HFF-Myc (cell line): Measurements from ENCODE around the gene MIPOL1.
"Not testable (repeated sequence)": the region's sequence is repeated elsewhere in the genome, so short reads cannot be mapped to it uniquely, and the experiment has no call there.

Experiments used
- DNase-seq: peaks from one replicate; pipeline ENCODE4 v3.0.0-alpha.2; 2011; ENCODE audit warnings: low read depth; ENCODE audit errors: extremely low read depth
- H3K4me3 ChIP-seq: replicated peaks from 2 replicates; pipeline ENCODE4 v1.5.1; 2011; ENCODE audit warnings: low read depth, mild to moderate bottlenecking, control low read depth, low read length
- CTCF ChIP-seq: IDR thresholded peaks from 2 replicates; pipeline ENCODE4 v1.5.1; 2012; ENCODE audit warnings: mild to moderate bottlenecking, low read depth, low read length, control low read depth; ENCODE audit errors: missing control alignments

MIPOL1 gene

GRCh38 chr14:37285220-37285619 is 87.5 kb downstream of the MIPOL1 start:
- no peak overlapping the region for H3K4me3 ChIP-seq
- no peak for TF ChIP-seq CTCF
- no peak for DNase-seq

- no peak overlapping the region for H3K4me3 ChIP-seq
- no peak for TF ChIP-seq CTCF
- DNase-seq: no peak
These were observed 92.0 kb downstream of the MIPOL1 start for GRCh38 chr14:37289688-37290087.

- DNase-seq, H3K4me3 ChIP-seq: not testable (repeated sequence)
These were observed 97.5 kb downstream of the MIPOL1 start for GRCh38 chr14:37295262-37295661.

GRCh38 chr14:37311252-37311651 is 113.5 kb downstream of the MIPOL1 start:
- H3K4me3 ChIP-seq: no peak overlapping the region
- no peak for DNase-seq
- TF ChIP-seq CTCF: no peak

- no peak for DNase-seq
- H3K4me3 ChIP-seq: no peak overlapping the region
- TF ChIP-seq CTCF: no peak
These were observed 121.2 kb downstream of the MIPOL1 start for GRCh38 chr14:37318938-37319337.

GRCh38 chr14:37320106-37320505 is 122.4 kb downstream of the MIPOL1 start:
- DNase-seq: no peak
- no peak for TF ChIP-seq CTCF
- no peak overlapping the region for H3K4me3 ChIP-seq

GRCh38 chr14:37325332-37325731 is 127.6 kb downstream of the MIPOL1 start:
- no peak for DNase-seq
- no peak for TF ChIP-seq CTCF
- H3K4me3 ChIP-seq: no peak overlapping the region
